NCI-H226 (cell line): Measurements from ENCODE around the gene SOX15.

Experiments used
- DNase-seq: peaks from one replicate; pipeline ENCODE4 v3.0.0-alpha.2; 2015

SOX15 gene

DNA sequence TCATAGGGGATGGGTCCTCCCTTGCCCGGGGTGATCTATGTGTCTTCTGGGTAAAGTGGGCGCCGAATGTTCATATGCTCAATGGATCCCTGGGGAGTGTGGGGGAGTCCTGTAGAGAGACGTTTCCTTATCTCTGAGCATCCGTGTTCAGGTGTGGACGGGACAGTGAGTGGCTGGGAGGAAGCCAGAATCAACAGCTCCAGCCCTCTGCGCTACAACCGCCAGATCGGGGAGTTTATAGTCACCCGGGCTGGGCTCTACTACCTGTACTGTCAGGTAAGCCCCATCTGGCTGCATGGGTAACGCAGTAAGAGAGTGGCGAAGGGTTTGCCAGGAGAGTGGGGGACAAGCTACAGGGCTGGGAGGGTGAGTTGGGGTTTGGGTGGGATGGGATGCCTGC lies 33.3 kb downstream of the SOX15 start:
- no peak for DNase-seq

DNA sequence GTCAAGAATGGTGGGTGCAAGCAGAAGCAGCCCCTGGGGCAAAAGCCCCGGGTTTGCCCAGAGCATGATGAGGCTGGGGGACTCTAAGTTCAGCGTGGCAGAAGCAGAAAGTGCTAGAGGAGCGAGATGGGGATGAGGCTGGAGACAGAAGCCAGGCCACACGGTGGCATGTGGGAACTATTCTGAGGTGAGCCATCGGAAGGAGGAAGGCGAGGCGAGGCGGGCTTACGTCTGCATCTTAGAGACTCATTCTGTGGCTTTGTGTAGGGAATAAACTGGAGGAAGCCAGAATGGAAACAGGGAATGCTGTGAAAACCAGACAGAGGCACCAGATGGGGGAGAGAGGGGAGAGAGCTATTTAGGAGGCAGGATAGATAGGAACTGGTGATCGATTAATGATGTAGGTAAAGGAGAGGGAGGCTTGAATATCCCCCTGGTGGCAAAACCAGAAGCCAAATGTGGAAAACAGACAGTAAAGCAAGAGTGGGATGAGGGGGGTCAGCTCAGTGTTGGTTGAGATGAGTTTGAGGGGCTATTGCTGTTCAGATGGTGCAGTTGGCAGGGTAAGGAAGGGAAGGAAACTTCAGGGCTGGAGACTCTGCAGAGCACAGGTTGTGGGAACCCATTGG lies 34.5 kb downstream of the SOX15 start:
- no peak for DNase-seq

- DNase-seq: no peak
Observed at GRCh38 chr17:7553356-7553755, 36.5 kb downstream of the SOX15 start.

GRCh38 chr17:7552621-7553051 lies 37.3 kb downstream of the SOX15 start:
- DNase-seq: no peak

- DNase-seq: no peak
Observed at GRCh38 chr17:7551396-7551795, 38.5 kb downstream of the SOX15 start.

GRCh38 chr17:7550344-7550743 lies 39.5 kb downstream of the SOX15 start:
- no peak for DNase-seq

DNA sequence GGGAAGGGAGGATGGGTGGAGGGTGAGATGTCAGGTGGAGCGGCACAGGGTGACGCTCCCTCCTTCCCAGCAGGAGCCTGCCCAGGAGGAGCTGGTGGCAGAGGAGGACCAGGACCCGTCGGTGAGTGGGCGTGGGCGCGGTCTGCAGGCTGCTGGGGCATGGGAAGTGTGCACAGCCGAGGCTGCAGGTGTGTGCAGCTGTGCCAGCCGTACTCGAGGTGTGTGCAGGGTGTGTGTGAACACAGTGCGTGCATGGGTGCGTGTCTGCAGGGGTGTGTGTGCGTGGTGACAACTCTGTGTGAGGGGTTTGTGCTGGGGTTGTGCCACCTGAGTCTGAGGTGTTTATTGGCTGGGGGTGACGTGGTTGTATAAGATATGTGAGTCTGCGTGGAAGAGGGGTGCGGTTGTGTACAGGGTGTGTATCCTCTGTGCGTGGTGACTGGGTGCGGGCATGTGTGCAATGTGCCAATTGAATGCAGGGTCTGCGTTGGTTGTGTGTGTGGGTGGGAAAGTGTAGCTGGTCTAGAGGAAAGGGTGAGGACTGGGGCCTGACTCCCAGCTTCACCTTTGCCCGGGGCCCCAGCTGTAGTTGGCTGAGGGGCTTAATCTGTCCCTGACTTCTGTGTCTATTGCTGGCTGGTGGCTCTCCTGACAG lies 40.4 kb downstream of the SOX15 start:
- DNase-seq: no peak

- DNase-seq: no peak
Observed at GRCh38 chr17:7548585-7549400, 41.1 kb downstream of the SOX15 start, which contains the start of gene TNFSF12. TSS of gene TNFSF12 (plus strand) at chr17:7549058. CDS start at chr17:7549154, 96 bp downstream.

DNA sequence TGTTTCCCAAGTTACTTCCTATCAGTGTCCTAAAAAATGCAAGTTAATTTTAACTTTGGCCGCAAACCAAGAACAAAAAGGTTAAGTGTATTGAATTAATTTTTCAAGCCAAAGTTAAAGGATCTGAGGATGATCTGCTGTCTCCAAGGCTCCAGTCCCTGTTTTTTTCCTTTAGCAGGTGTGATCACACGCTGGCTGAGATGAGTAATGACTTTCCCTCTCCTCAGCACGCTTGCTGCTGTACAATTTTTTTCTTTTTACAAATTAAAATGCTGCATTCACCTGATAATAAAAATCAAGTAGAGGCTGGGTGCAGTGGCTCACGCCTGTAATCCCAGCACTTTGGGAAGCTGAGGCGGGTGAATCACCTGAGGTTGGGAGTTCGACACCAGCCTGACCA lies 45.0 kb downstream of the SOX15 start:
- DNase-seq: no peak

GRCh38 chr17:7541074-7541621 lies 48.7 kb downstream of the SOX15 start:
- no peak for DNase-seq

- no peak for DNase-seq
Observed at GRCh38 chr17:7538891-7539545, 50.9 kb downstream of the SOX15 start.
